ENCODE measurements around the gene SAT2.

Gene SAT2

DNA sequence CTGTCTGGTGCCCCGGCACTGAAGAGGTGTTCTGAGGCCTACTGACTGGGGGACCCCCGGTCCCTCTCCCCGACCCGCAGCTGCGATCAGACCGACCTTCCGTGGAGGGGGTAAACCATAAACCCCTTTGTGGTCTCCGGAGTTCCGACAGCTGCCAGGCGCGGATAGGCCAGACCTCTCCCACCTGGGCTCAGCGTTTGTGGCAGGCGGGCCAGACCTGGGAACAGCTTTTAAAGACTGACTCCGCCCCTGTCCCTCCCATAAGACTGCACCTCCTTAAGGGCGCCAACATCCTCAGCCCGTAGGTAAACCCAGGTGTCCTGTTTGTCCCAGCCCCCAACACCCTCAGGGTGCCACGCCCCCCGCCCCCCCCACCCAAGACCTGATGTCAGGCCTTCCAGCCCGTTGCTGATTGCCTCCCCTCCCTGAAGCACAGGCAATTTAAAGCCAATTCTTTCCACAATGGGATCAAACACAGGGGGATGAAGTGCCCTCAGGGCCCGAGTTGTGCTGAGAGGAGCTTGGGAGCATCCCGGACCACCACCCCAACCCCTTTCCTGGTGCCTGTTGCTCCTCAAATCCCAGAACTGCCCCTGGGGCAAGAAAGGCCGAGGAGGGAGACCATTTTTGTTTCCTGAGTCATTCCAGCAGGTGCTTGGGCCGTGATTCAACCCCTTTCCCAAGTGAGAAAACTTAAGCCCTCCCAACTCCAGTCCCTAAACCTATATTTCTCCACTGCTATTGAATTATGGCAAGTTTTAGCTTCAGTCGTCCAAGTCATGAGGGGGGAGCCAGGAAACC, 37.5 kb downstream of the SAT2 start, which contains the start of gene SOX15:
Gene SOX15, minus strand, starts transcription at position 204 of the 801 bp plus-strand sequence. CDS start 418 bp downstream, outside the sequence.
- no peak for DNase-seq

- DNase-seq = peak; percentile 17
Measured at GRCh38 chr17:7589204-7589868, 38.3 kb downstream of the SAT2 start.

- no peak for DNase-seq
Measured at GRCh38 chr17:7588553-7589203, 38.9 kb downstream of the SAT2 start.

- DNase-seq = no peak
Measured at GRCh38 chr17:7587420-7588151, 40.0 kb downstream of the SAT2 start.

DNA sequence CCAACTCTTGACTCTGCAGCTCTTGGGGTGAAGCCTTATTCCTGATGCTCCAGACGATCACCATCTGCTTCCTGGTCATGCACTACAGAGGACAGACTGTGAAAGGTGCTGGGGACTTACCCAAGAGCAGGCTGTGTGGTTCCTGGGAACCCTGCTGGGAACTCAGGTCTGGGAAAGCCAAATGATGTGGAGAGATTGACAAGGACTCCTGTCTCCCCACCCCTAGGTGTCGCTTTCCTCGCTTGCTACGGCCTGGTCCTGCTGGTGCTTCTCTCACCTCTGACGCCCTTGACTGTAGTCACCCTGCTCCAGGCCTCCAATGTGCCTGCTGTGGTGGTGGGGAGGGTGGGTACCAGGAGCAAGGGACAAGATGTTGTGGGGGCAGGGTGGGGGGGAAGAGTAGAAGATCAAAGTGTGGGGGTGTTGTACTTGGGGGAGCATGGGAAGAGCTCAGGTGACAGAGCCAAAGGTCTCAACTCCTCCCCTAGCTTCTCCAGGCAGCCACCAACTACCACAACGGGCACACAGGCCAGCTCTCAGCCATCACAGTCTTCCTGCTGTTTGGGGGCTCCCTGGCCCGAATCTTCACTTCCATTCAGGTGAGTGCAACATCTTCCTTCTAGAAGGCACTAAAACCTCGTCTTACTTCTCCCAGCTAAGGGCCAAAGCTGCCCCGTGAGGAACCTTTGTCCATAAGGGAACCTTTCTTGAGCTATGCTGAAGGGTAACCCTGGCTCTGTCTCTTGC, 40.8 kb downstream of the SAT2 start:
- DNase-seq = peak; percentile 46

- DNase-seq = peak; percentile 98
Measured at GRCh38 chr17:7583253-7584109, 44.1 kb downstream of the SAT2 start, which contains the start of gene MPDU1. Gene MPDU1 (plus strand): TSS chr17:7583852. CDS start chr17:7583863, 11 bp downstream.

GRCh38 chr17:7582396-7583252, 45.0 kb downstream of the SAT2 start:
- DNase-seq = no peak

DNA sequence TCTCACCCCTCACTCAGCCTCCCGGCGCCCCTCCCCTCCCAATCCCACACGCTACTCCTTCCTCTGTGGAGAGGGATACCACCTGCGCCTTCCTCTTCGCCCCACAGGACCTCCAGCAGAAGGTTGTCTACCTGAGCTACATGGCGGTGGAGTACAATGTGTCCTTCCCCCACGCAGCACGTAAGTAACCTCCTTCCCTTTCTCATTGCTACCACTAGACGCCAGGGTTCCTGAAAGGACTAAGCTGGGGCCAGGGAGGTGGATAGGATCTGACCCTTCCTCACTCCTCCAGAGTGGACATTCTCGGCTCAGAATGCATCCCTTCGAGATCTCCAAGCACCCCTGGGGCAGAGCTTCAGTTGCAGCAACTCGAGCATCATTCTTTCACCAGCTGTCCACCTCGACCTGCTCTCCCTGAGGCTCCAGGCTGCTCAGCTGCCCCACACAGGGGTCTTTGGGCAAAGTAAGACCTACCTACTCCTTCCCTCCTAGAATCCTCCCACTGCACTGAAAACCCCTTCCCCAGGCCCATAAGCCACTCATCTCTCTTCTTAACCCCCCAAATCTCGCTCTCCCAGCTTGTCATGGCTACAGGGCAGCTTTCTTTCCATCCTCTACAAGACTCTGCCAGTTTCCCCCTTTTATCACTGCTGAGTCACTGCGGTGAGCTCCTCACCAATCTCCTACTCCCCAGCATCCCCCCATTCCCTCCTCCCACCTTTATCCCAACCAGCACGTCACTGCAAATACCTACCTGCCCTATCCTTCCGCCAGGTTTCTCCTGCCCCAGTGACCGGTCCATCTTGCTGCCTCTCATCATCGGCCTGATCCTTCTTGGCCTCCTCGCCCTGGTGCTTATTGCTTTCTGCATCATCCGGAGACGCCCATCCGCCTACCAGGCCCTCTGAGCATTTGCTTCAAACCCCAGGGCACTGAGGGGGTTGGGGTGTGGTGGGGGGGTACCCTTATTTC, 46.7 kb downstream of the SAT2 start:
- no peak for DNase-seq

- DNase-seq = no peak
Measured at GRCh38 chr17:7579834-7580603, 47.6 kb downstream of the SAT2 start.

- DNase-seq = no peak
Measured at GRCh38 chr17:7579001-7579833, 48.4 kb downstream of the SAT2 start, which contains the start of gene CD68. Gene CD68 (plus strand): TSS chr17:7579638. CDS start chr17:7579678, 40 bp downstream.

DNA sequence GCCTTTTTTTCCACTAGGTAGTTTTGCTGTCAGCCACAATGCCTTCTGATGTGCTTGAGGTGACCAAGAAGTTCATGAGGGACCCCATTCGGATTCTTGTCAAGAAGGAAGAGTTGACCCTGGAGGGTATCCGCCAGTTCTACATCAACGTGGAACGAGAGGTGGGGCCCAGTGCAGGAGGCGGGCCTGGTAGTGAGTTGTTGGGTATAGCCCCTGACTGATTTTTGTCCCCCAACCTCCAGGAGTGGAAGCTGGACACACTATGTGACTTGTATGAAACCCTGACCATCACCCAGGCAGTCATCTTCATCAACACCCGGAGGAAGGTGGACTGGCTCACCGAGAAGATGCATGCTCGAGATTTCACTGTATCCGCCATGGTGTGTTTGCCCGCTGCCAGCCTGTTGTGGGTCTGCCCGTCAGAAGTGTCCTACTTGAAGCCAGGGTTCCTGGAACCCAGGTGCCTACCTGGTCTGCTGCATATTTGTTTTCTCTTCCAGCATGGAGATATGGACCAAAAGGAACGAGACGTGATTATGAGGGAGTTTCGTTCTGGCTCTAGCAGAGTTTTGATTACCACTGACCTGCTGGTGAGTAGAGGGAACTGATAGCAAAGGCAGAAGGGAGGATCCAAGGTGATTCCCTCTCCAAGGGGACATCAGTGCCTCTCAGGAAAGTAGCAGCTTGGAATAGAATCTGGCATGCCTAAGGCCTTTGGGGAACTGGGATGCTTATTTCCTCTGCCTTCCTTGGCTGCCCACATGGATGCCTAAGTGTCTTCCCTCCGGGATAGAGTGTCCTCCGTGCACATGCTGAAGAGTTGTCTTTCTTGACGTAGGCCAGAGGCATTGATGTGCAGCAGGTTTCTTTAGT, 50.1 kb downstream of the SAT2 start:
- no peak for DNase-seq

- no peak for DNase-seq
Measured at GRCh38 chr17:7576432-7576937, 51.1 kb downstream of the SAT2 start.
